ENCODE results near the gene SCTR.

The SCTR gene

GRCh38 chr2:119451336-119452050 is 72.8 kb downstream of the SCTR start:
- in situ Hi-C loops (cut with MboI; ENCODE audit: low sequenced_read_pairs) = no loop called here

GRCh38 chr2:119449521-119449920 is 74.8 kb downstream of the SCTR start:
- in situ Hi-C loops (cut with MboI; ENCODE audit: low sequenced_read_pairs) = no loop called here

- in situ Hi-C loops (cut with MboI; ENCODE audit: low sequenced_read_pairs) = no loop called here
Observed at GRCh38 chr2:119448427-119449141, 75.7 kb downstream of the SCTR start.

- in situ Hi-C loops (cut with MboI; ENCODE audit: low sequenced_read_pairs) = no loop called here
Observed at GRCh38 chr2:119446037-119446436, 78.2 kb downstream of the SCTR start.

GRCh38 chr2:119442850-119443249 is 81.4 kb downstream of the SCTR start:
- in situ Hi-C loops (cut with MboI; ENCODE audit: low sequenced_read_pairs) = no loop called here

GRCh38 chr2:119442226-119442619 is 82.1 kb downstream of the SCTR start:
- in situ Hi-C loops (cut with MboI; ENCODE audit: low sequenced_read_pairs) = no loop called here

GRCh38 chr2:119441376-119442225 is 82.7 kb downstream of the SCTR start:
- in situ Hi-C loops (cut with MboI; ENCODE audit: low sequenced_read_pairs) = no loop called here

- in situ Hi-C loops (cut with MboI; ENCODE audit: low sequenced_read_pairs) = no loop called here
Observed at GRCh38 chr2:119440873-119441272, 83.4 kb downstream of the SCTR start.

GRCh38 chr2:119440501-119440870 is 83.8 kb downstream of the SCTR start:
- in situ Hi-C loops (cut with MboI; ENCODE audit: low sequenced_read_pairs) = no loop called here

- in situ Hi-C loops (cut with MboI; ENCODE audit: low sequenced_read_pairs) = no loop called here
Observed at GRCh38 chr2:119439574-119440500, 84.4 kb downstream of the SCTR start.

- in situ Hi-C loops (cut with MboI; ENCODE audit: low sequenced_read_pairs) = no loop called here
Observed at GRCh38 chr2:119438726-119439284, 85.5 kb downstream of the SCTR start.

- in situ Hi-C loops (cut with MboI; ENCODE audit: low sequenced_read_pairs) = no loop called here
Observed at GRCh38 chr2:119438128-119438656, 86.1 kb downstream of the SCTR start.

GRCh38 chr2:119436993-119437772 is 87.1 kb downstream of the SCTR start:
- in situ Hi-C loops (cut with MboI; ENCODE audit: low sequenced_read_pairs) = no loop called here

GRCh38 chr2:119435953-119436297 is 88.4 kb downstream of the SCTR start:
- in situ Hi-C loops (cut with MboI; ENCODE audit: low sequenced_read_pairs) = no loop called here

GRCh38 chr2:119435081-119435952 is 89.0 kb downstream of the SCTR start:
- in situ Hi-C loops (cut with MboI; ENCODE audit: low sequenced_read_pairs) = no loop called here

- in situ Hi-C loops (cut with MboI; ENCODE audit: low sequenced_read_pairs) = no loop called here
Observed at GRCh38 chr2:119434664-119435063, 89.6 kb downstream of the SCTR start.

- in situ Hi-C loops (cut with MboI; ENCODE audit: low sequenced_read_pairs) = no loop called here
Observed at GRCh38 chr2:119433636-119434327, 90.5 kb downstream of the SCTR start.
